CD4-positive, alpha-beta T cell treated with Interleukin-10 for 1 hour (primary cell): Measurements from ENCODE around the gene R3HDM2.
"Not testable (repeated sequence)": the region's sequence is repeated elsewhere in the genome, so short reads cannot be mapped to it uniquely, and the experiment has no call there.

Experiments
- DNase-seq: peaks from one replicate; pipeline ENCODE4 v3.0.0-alpha.2; 2020

R3HDM2 gene

GRCh38 chr12:57419495-57419894 is 11.3 kb downstream of the R3HDM2 start:
- no peak for DNase-seq

- no peak for DNase-seq
These were observed 12.6 kb downstream of the R3HDM2 start for GRCh38 chr12:57418255-57418654.

- no peak for DNase-seq
These were observed 14.5 kb downstream of the R3HDM2 start for GRCh38 chr12:57416039-57416996.

DNA sequence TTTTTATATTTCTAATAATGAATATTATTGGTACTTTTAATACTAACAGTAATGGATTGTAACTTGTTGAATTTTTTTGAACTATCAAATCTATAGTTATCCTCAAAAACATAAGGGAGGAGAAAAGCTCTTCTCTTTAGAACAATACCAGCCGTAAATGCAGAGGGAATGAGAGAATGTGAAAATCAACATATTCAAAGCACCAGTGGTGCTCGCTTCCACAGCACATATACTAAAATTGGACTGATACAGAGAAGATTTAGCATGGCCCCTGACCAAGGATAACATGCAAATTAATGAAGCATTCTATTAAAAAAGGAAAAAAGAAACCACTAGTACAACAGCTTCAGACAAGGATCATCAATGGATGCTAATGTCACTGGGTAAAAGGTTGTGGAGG is 15.8 kb downstream of the R3HDM2 start:
- no peak for DNase-seq

DNA sequence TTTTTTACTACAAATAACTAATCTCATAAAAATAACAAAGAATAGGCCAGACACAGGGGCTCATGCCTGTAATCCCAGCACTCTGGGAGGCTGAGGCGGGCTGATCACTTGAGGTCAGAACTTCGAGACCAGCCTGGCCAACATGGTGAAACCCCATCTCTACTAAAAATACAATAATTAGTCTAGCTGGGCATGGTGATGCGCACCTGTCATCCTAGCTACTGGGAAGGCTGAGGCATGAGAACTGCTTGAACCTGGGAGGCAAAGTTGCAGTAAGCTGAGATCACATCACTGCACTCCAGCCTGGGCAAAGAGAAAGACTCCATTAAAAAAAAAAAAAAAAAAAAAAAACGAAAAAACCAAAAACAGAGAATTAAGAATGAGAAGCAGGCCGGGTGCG is 16.7 kb downstream of the R3HDM2 start:
- DNase-seq, result not testable (repeated sequence)

DNA sequence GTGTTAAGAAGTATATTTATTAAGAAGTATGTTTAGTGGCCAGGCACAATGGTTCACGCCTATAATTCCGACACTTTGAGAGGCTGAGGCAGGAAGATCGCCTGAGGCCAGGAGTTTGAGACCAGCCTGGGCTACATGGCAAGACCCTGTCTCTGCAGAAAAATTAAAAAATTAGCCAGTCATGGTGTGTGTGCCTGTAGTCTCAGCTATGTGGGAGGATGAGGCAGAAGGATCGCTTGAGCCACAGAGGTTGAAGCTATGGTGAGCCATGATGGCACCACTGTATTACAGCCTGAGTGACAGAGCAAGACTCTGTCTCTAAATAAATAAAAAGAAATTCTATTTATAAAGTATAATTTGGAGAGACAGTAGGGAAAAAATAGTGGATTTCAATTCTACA is 20.3 kb downstream of the R3HDM2 start:
- DNase-seq, result no peak

DNA sequence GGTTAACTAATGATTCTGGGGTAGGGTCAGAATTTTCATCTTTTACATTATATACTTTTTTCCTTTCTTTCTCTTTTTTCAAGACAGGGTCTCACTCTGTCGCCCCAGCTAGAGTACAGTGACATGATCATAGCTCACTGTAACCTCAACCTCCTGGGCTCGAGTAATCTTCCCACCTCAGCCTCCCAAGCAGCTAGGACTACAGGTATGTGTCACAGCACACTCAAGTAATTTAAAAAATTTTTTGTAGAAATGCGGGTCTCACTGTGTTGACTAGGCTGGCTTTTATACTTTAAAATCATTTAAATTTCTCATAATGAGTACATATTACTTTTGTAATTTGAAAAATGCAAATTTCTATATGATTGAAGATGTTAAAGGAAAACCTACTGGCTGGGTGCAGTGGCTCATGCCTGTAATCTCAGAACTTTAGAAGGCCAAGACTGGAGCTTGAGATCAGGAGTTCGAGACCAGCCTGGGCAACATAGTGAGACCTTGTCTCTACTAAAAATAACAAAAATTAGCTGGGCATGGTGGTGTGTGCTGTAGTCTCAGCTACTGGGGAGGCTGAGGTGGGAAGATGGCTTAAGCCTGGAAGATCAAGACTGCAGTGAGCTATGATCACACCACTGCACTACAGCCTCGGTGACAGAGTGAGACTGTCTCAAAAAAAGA is 25.7 kb downstream of the R3HDM2 start:
- DNase-seq, result no peak

DNA sequence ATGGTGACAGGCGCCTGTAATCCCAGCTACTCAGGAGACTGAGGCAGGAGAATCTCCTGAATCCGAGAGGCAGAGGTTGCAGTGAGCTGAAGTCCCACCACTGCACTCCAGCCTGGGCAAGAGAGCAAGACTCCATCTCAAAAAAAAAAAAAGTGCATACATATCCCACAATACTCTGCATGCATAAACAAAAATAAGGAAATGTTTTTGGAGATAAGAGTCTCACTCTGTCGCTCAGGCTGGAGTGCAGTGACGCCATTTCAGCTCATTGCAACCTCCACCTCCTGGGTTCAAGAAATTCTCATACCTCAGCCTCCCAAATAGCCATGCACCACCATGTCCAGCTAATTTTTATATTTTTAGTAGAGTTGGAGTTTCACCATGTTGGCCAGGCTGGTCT is 28.7 kb downstream of the R3HDM2 start:
- DNase-seq, result not testable (repeated sequence)

- no peak for DNase-seq
These were observed 29.7 kb downstream of the R3HDM2 start for GRCh38 chr12:57401165-57401564.

- not testable (repeated sequence) for DNase-seq
These were observed 31.0 kb downstream of the R3HDM2 start for GRCh38 chr12:57399718-57400463.

GRCh38 chr12:57397441-57397840 is 33.4 kb downstream of the R3HDM2 start:
- DNase-seq, result no peak

DNA sequence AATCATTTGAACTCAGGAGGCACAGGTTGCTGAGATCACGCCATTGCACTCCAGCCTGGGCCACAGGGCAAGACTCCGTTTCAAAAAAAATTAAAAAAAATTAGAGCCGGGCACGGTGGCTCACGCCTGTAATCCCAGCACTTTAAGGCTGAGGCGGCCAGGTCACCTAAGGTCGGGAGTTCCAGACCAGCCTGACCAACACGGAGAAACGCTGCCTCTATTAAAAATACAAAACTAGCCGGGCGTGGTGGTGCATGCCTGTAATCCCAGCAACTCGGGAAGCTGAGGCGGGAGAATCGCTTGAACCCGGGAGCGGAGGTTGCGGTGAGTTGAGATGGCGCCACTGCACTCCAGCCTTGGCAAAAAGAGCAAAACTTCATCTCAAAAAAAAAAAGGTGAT is 35.7 kb downstream of the R3HDM2 start:
- DNase-seq, result no peak

- DNase-seq, result no peak
These were observed 40.7 kb downstream of the R3HDM2 start for GRCh38 chr12:57390174-57390573.

DNA sequence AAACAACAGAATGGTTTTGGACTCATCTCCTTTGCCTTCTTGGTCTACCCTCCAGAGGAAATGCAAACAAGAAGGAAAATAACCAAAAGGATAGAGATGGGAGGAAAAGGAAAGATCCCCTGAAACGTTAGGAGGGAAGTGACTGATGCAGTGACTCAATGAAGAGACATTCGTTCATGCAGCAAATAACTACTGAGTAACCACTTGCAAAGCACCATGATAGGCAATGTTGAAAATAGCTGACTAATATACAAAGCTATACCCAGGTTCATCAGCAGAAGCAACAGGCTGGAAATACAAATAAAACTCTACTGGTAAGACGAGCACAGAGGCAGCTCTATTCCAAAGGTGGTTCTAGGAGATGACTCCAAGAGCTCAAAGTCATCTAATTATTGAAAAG is 41.8 kb downstream of the R3HDM2 start:
- no peak for DNase-seq

- DNase-seq, result no peak
These were observed 42.4 kb downstream of the R3HDM2 start for GRCh38 chr12:57388425-57388824.

- DNase-seq, result no peak
These were observed 44.6 kb downstream of the R3HDM2 start for GRCh38 chr12:57386187-57386720.

DNA sequence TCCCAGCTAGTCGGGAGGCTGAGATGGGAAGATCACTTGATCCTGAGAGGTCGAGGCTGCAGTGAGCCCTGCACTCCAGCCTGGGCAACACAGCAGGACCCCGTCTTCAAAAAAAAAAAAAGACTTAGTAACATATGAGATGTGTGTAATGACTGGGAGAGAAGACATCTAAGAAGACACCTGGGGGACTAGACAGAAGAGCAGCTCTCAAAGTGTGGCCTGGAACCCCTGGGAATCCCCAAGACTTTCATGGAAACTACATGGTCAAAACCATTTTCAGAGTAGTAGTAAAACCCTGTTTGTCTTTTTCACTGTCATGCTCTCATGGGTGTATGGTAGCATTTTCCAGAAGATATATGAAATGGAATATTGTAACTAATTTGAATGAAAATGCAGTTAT is 45.3 kb downstream of the R3HDM2 start:
- no peak for DNase-seq

DNA sequence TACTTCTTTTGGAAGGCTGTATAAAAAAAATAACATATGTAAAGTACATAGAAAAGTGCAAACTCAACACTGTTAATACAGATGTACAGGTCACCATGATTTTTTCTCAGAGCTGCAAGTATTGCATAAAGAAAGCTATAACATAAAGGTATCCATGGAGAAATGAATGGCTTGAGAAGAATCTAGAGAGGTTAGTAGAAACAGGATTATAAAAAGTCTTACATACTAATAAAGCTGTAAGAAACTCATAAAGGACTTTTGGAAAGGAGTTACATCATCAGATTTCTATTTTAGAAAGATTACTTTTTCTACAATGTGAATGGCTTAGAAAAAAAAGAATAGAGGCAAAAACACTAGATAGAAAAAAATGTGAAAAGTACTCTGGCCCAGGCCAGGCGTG is 46.4 kb downstream of the R3HDM2 start:
- DNase-seq, result no peak

DNA sequence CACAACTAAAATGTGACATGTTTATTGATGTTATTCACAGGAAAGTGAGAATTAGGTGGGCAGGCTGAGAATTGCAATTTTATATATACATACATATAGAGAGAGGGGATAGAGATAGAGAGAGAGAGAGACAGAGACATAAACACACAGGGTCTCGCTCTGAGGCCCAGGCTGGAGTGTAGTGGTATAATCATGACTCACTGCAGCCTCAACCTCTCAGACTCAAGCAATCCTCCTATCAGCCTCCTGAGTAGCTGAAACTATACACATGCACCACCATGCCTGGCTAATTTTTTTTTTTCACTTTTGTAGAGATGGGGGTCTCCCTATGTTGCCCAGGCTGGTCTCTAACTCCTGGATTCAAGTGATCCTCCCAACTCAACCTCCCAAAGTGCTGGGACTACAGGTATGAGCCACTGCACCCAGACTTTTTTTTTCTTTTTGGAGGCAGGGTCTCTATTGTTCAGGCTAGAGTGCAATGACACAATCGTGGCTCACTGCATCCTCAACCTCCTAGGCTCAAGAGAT is 49.1 kb downstream of the R3HDM2 start:
- DNase-seq, result no peak

- DNase-seq, result no peak
These were observed 50.5 kb downstream of the R3HDM2 start for GRCh38 chr12:57380300-57380699.

DNA sequence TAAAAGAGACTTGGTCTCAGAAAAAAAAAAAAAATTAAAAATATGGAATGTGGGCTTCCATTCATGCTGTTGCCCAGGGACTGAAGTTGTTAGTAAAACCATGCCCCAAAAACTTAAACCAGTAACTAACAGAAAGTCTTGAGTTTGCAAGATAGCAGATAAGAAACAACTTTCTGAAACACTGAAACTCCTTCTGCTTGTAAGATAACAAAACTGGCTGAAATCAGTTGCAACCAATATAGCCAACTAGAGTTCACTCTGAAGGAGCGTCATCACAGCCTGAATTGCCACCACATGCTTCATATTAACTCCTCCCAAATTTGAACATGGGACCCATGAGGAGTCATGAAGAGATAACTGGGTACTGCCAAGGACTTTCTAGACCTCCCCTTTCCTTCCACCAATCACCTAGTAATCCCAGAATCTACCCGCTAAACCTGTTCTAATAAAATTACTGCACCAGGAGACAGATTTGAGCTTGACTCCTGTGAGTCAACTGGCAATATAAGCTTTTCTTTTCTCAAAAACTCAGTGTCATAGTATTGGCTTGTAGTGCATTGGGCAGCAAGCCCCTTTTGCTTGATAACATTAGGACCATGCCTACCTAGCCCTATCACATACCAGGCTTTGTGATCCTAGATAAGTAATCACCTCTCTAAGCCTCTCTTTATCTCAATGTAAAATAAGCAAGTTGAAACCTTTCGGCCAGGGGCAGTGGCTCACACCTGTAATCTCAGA is 53.6 kb downstream of the R3HDM2 start:
- no peak for DNase-seq

GRCh38 chr12:57372233-57372632 is 58.6 kb downstream of the R3HDM2 start:
- DNase-seq, result no peak
